HAP-1 (cell line): ENCODE measurements around the gene MAST4.

Experiments
- DNase-seq, 2 experiments: peaks; one replicate each; pipeline ENCODE4 v3.0.0-alpha.2; 2016 to 2020; ENCODE audit warnings: low spot score in 2 of 2
- H3K27me3 ChIP-seq: fragments of 250-450 bp; sonication (Bioruptor Pico); 2 replicates; pipeline ENCODE4 v1.5.1; 2020; ENCODE audit warnings: low read depth, mild to moderate bottlenecking, moderate library complexity
- H3K36me3 ChIP-seq: fragments of 250-450 bp; sonication (Bioruptor Pico); replicated peaks from 2 replicates; pipeline ENCODE4 v1.5.1; 2020; ENCODE audit warnings: mild to moderate bottlenecking
- H3K4me1 ChIP-seq: fragments of 250-450 bp; sonication (Bioruptor Pico); 2 replicates; pipeline ENCODE4 v1.5.1; 2020; ENCODE audit warnings: mild to moderate bottlenecking
- H3K4me3 ChIP-seq: fragments of 250-450 bp; sonication (Bioruptor Pico); 2 replicates; pipeline ENCODE4 v1.5.1; 2020; ENCODE audit warnings: mild to moderate bottlenecking, moderate library complexity
- H3K9me3 ChIP-seq: fragments of 250-450 bp; sonication (Bioruptor Pico); 2 replicates; pipeline ENCODE4 v1.5.1; 2020; ENCODE audit warnings: mild to moderate bottlenecking, moderate library complexity
- in situ Hi-C: fragments of 300-500 bp; cut with MboI; formaldehyde crosslinking; loops from 3 replicates; pipeline ENCODE4 v1.14.3; 2020; ENCODE audit warnings: low sequenced_read_pairs, inconsistent platforms, mixed read lengths

The MAST4 gene

GRCh38 chr5:67196537-67197059 is 600.4 kb downstream of the MAST4 start, which contains the start of gene CD180:
CD180 (minus strand) TSS chr5:67196799; CDS start chr5:67196641, 158 bp downstream.
- Histone ChIP-seq H3K4me1 (no peaks in the 10 kb centered on the region), H3K4me3 (no peak within 1 kb of the TSS), H3K36me3 (no peaks in the 10 kb centered on the region), H3K9me3 (0 out of 2 replicates have a peak, but pooled peaks cover 2% of the 10 kb centered on the region), H3K27me3 (no peaks in the 10 kb centered on the region)
- DNase-seq = no peak
- in situ Hi-C loops = no loop called here

GRCh38 chr5:67197536-67197935 is 601.3 kb downstream of the MAST4 start:
- no peak for DNase-seq
- H3K27me3 ChIP-seq = no peaks in the 10 kb centered on the region
- no peaks in the 10 kb centered on the region for H3K36me3 ChIP-seq
- H3K4me1 ChIP-seq = no peaks in the 10 kb centered on the region
- H3K4me3 ChIP-seq = no peak overlapping the region
- in situ Hi-C loops = no loop called here
- H3K9me3 ChIP-seq = 0 out of 2 replicates have a peak, but pooled peaks cover 2% of the 10 kb centered on the region

- no peak for DNase-seq
- Histone ChIP-seq H3K4me3 (no peak overlapping the region), H3K4me1 (no peaks in the 10 kb centered on the region), H3K36me3 (no peaks in the 10 kb centered on the region), H3K9me3 (0 out of 2 replicates have a peak, but pooled peaks cover 2% of the 10 kb centered on the region), H3K27me3 (no peaks in the 10 kb centered on the region)
- in situ Hi-C loops = no loop called here
Observed at GRCh38 chr5:67198917-67199316, 602.7 kb downstream of the MAST4 start.

GRCh38 chr5:67199859-67200258 is 603.7 kb downstream of the MAST4 start:
- in situ Hi-C loops = loop anchor here (25.0 kb wide), 1 partner anchor 388 kb away; no protein-coding TSS in a partner anchor
- Histone ChIP-seq H3K9me3 (0 out of 2 replicates have a peak, but pooled peaks cover 2% of the 10 kb centered on the region), H3K4me3 (no peak overlapping the region), H3K4me1 (no peaks in the 10 kb centered on the region), H3K36me3 (no peaks in the 10 kb centered on the region), H3K27me3 (no peaks in the 10 kb centered on the region)
- DNase-seq = no peak

GRCh38 chr5:67200809-67201562 is 604.8 kb downstream of the MAST4 start:
- Histone ChIP-seq H3K36me3 (no peaks in the 10 kb centered on the region), H3K4me1 (no peaks in the 10 kb centered on the region), H3K4me3 (no peak overlapping the region), H3K9me3 (0 out of 2 replicates have a peak, but pooled peaks cover 2% of the 10 kb centered on the region), H3K27me3 (no peaks in the 10 kb centered on the region)
- DNase-seq = no peak
- in situ Hi-C loops = loop anchor here (25.0 kb wide), 1 partner anchor 389 kb away; no protein-coding TSS in a partner anchor

- no peaks in the 10 kb centered on the region for H3K4me1 ChIP-seq
- in situ Hi-C loops = loop anchor here (25.0 kb wide), 1 partner anchor 390 kb away; no protein-coding TSS in a partner anchor
- no peak overlapping the region for H3K4me3 ChIP-seq
- H3K9me3 ChIP-seq = 0 out of 2 replicates have a peak, but pooled peaks cover 2% of the 10 kb centered on the region
- DNase-seq = no peak
- no peaks in the 10 kb centered on the region for H3K27me3 ChIP-seq
- H3K36me3 ChIP-seq = no peaks in the 10 kb centered on the region
Observed at GRCh38 chr5:67201897-67202549, 605.8 kb downstream of the MAST4 start.

- DNase-seq = no peak
Observed at GRCh38 chr5:67202828-67203227, 606.6 kb downstream of the MAST4 start.

GRCh38 chr5:67203701-67204074 is 607.5 kb downstream of the MAST4 start:
- in situ Hi-C loops = loop anchor here (25.0 kb wide), 1 partner anchor 391 kb away; no protein-coding TSS in a partner anchor
- no peaks in the 10 kb centered on the region for H3K4me1 ChIP-seq

More at GRCh38 chr5:67202828-67203227, 606.6 kb downstream of the MAST4 start:
- no peaks in the 10 kb centered on the region for H3K4me1 ChIP-seq
- H3K9me3 ChIP-seq = 0 out of 2 replicates have a peak, but pooled peaks cover 2% of the 10 kb centered on the region
- H3K36me3 ChIP-seq = no peaks in the 10 kb centered on the region
- in situ Hi-C loops = loop anchor here (25.0 kb wide), 1 partner anchor 391 kb away; no protein-coding TSS in a partner anchor
- no peak overlapping the region for H3K4me3 ChIP-seq
- H3K27me3 ChIP-seq = no peaks in the 10 kb centered on the region

GRCh38 chr5:67204821-67205220 is 608.6 kb downstream of the MAST4 start:
- no peaks in the 10 kb centered on the region for H3K4me1 ChIP-seq
- no peak for DNase-seq
- H3K27me3 ChIP-seq = no peaks in the 10 kb centered on the region
- H3K36me3 ChIP-seq = no peaks in the 10 kb centered on the region
- in situ Hi-C loops = loop anchor here (25.0 kb wide), 1 partner anchor 393 kb away; no protein-coding TSS in a partner anchor
- 0 out of 2 replicates have a peak, but pooled peaks cover 2% of the 10 kb centered on the region for H3K9me3 ChIP-seq
- H3K4me3 ChIP-seq = no peak overlapping the region

More at GRCh38 chr5:67203701-67204074, 607.5 kb downstream of the MAST4 start:
- DNase-seq = no peak
- Histone ChIP-seq H3K36me3 (no peaks in the 10 kb centered on the region), H3K27me3 (no peaks in the 10 kb centered on the region), H3K4me3 (no peak overlapping the region), H3K9me3 (0 out of 2 replicates have a peak, but pooled peaks cover 2% of the 10 kb centered on the region)

GRCh38 chr5:67205981-67206380 is 609.8 kb downstream of the MAST4 start:
- in situ Hi-C loops = loop anchor here (25.0 kb wide), 1 partner anchor 394 kb away; no protein-coding TSS in a partner anchor
- no peak for DNase-seq

GRCh38 chr5:67206461-67206860 is 610.3 kb downstream of the MAST4 start:
- in situ Hi-C loops = loop anchor here (25.0 kb wide), 1 partner anchor 394 kb away; no protein-coding TSS in a partner anchor
- no peak overlapping the region for H3K4me3 ChIP-seq
- no peaks in the 10 kb centered on the region for H3K9me3 ChIP-seq

More at GRCh38 chr5:67205981-67206380, 609.8 kb downstream of the MAST4 start:
- Histone ChIP-seq H3K4me3 (no peak overlapping the region), H3K4me1 (no peaks in the 10 kb centered on the region), H3K9me3 (0 out of 2 replicates have a peak, but pooled peaks cover under 1% of the 10 kb centered on the region), H3K27me3 (no peaks in the 10 kb centered on the region), H3K36me3 (no peaks in the 10 kb centered on the region)

GRCh38 chr5:67206929-67207328 is 610.7 kb downstream of the MAST4 start:
- Histone ChIP-seq H3K4me3 (no peak overlapping the region), H3K9me3 (no peaks in the 10 kb centered on the region), H3K36me3 (no peaks in the 10 kb centered on the region), H3K4me1 (no peaks in the 10 kb centered on the region), H3K27me3 (no peaks in the 10 kb centered on the region)
- no peak for DNase-seq
- in situ Hi-C loops = loop anchor here (25.0 kb wide), 1 partner anchor 395 kb away; no protein-coding TSS in a partner anchor

More at GRCh38 chr5:67206461-67206860, 610.3 kb downstream of the MAST4 start:
- DNase-seq = no peak
- Histone ChIP-seq H3K36me3 (no peaks in the 10 kb centered on the region), H3K27me3 (no peaks in the 10 kb centered on the region), H3K4me1 (no peaks in the 10 kb centered on the region)

GRCh38 chr5:67208403-67208802 is 612.2 kb downstream of the MAST4 start:
- Histone ChIP-seq H3K9me3 (no peaks in the 10 kb centered on the region), H3K27me3 (no peaks in the 10 kb centered on the region), H3K4me3 (no peak overlapping the region), H3K36me3 (no peaks in the 10 kb centered on the region), H3K4me1 (no peaks in the 10 kb centered on the region)
- in situ Hi-C loops = loop anchor here (25.0 kb wide), 1 partner anchor 396 kb away; no protein-coding TSS in a partner anchor
- no peak for DNase-seq
